NCI-H128 (cell line): Measurements from ENCODE around the gene KIFC3.
"Not testable (repeated sequence)": the region's sequence is repeated elsewhere in the genome, so short reads cannot be mapped to it uniquely, and the experiment has no call there.

ENCODE experiments used
- DNase-seq: peaks from one replicate; lab custom pipeline; 2025; ENCODE audit not compliant: unreplicated experiment; lab: John Stamatoyannopoulos, UW

The KIFC3 gene

GRCh38 chr16:57805176-57805575 lies 2.9 kb upstream of the KIFC3 start:
- DNase-seq, result no peak

- no peak for DNase-seq
These were observed 2.0 kb upstream of the KIFC3 start for GRCh38 chr16:57804111-57804837.

DNA sequence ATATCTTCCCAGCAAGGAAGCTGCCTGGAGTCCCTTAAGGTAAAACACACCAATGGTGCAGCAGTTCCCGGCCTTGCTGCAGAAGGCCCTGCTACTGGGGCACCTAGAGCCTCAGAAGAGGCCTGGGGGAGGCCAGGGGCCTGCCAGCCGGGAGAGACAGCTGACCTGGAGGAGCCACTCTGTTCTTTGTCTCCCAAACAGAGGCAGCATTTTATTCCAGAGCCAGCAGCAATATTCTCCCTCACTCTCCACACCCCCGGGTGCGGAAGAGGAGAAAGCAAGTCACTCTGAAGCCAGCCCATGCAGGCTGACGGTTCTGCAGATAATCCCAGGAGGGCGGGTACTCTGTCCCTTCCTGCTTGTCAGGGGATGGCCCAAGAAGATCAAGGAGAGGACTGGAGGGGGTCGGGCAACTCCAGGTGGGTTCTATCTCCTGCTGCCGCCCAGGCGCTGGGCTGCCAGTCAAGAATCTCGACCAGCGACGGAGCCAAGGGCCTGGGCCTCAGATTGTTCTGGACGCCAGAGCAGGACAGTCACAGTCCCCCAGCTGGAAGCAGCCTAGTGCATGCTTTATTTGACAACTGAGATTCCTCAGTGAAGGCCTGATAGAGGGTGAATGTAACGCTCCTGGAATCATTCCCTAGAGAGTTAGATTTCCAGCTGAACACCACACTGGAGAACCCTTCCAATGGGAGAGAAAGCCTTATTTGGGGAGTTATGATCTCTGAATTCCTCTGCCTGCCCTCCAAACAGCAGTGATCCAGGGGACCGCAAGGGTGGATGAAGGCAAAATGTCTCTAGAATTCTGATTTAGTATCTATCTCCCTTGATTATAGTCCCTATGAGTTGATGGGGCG lies 1.1 kb upstream of the KIFC3 start:
- no peak for DNase-seq

- no peak for DNase-seq
These were observed 416 bp downstream of the KIFC3 start for GRCh38 chr16:57801809-57802340.

- DNase-seq, result no peak
These were observed 1.0 kb downstream of the KIFC3 start for GRCh38 chr16:57801098-57801808.

DNA sequence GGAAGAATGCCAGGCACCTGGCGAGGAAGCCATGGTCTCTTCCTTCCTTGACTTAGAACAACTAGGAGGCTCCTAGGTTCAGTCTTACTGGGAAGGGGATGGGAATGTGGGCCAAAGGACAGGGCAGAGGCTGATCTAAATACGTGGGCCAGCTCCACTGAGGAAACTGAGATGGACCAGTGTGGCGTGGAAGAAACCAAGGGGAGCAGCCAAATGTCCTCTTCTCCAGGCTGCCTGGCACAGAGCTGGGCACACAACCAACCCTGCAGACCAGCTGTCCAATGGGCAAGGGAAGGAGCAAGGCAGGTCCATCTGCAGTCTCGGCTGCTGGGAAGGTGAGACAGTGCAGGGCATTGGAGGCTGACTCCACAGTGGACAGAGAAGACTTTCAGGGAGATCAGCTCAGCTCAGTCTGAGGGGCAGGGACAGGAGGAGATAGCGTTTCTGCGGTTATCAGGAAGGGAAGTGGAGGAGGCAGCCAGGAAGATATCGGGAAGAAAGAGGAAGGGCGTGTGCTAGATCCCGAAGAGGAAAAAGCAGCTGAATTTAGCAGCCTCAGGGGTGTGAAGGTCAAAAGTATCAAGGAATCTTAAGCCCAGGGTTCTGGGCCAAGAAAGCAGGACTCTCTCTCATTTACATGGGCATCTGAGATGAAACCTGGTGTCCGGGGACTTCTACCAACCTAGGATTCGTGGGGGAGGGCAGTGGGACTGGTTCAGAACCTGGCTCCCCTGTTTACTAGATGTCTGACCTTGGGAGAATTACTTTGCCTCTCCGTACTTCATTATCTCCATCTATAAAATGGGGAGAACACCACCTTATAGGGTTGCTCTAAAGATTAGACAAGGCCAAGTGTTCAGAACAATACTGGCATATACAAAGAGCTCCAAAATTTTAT lies 1.8 kb downstream of the KIFC3 start:
- DNase-seq, result no peak

DNA sequence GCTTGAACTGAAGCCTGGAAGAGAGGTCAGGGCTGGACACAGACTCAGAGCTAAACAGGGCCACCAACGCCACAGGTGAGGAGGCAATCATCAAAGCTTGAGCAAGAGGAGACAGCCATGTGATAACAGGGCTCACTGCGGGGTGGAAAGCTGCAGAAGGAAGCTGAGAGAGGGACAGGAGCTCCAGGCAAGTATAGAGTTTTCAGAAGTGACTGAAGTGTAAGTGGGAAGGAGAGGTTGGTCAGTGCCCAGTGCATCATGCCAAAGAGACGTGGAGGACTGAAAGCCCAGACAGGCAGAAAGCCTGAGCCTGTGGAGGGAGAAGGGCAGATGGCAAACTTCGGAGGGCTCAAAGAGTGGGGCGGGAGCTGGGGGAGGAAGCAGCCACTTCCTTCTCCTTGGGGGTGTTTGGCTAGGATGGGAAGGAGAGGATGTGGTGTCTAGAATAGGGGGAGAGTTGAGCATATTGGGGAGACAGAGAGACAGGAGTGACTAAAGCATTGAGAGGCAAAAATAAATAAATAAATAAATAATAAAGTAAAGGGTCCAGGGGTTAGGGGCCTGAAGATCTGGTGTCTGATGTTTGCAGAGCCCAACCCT lies 2.6 kb downstream of the KIFC3 start:
- no peak for DNase-seq

- no peak for DNase-seq
These were observed 3.2 kb downstream of the KIFC3 start for GRCh38 chr16:57798953-57799599.

DNA sequence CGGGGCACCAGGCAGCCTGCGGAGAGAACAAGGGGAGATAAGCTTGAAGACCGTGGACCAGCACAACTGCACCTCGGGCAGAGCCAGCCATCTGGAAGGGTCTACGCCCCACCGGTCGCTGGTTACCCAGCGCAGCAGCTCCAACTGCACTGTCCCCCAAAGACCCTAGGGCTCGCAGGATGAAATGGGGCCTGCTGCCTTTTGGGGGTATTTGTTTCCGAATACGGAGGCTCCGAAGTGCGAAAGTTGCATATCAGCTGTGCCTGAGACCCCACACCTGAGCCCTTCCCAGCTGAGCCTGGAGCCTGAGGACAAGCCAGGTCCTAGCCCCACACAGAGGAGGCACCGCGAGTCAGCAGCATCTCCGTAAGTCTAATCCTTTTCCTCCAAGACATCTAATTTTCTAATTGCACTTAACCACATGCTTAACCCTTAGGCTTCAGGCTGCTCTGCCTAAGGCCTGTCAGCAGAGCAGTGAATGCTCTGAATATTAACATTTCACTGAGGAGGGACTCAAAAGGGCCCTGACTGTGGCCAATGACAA lies 4.0 kb downstream of the KIFC3 start:
- no peak for DNase-seq

GRCh38 chr16:57797526-57798266 lies 4.6 kb downstream of the KIFC3 start:
- no peak for DNase-seq

GRCh38 chr16:57797216-57797525 lies 5.1 kb downstream of the KIFC3 start:
- no peak for DNase-seq

- DNase-seq, result not testable (repeated sequence)
These were observed 6.3 kb downstream of the KIFC3 start for GRCh38 chr16:57796014-57796413.

GRCh38 chr16:57795431-57795878 lies 6.8 kb downstream of the KIFC3 start:
- DNase-seq, result no peak

DNA sequence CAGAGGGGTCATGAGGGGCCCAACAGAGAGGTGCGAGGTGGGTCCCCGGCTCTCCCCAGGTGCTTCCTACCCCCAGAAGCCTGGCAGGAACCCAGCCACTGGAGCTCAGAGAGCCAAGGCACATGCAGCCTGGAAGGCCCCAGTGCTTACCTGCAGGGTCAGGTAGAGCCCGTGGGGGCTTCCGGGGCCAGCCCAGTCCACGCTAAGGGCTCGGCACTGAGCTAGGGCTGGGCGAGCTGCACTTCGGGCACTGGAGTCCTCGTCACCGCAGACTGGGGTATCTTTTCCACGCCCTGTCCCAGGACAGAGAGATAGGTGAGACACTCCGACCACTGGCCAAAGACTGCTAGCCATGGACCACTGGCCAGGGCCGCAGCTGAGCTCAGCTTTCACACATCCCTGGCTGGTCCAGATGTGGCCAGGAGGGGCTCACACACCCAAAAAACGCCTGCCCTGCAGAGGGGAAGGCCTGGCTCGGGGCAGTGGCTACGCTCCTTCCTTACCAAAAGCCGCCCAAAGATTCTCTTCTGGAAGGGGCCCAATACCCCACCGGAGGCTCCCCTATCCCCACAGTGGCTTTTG lies 7.4 kb downstream of the KIFC3 start:
- DNase-seq, result no peak

GRCh38 chr16:57791893-57792461 lies 10.3 kb downstream of the KIFC3 start:
- DNase-seq, result no peak

DNA sequence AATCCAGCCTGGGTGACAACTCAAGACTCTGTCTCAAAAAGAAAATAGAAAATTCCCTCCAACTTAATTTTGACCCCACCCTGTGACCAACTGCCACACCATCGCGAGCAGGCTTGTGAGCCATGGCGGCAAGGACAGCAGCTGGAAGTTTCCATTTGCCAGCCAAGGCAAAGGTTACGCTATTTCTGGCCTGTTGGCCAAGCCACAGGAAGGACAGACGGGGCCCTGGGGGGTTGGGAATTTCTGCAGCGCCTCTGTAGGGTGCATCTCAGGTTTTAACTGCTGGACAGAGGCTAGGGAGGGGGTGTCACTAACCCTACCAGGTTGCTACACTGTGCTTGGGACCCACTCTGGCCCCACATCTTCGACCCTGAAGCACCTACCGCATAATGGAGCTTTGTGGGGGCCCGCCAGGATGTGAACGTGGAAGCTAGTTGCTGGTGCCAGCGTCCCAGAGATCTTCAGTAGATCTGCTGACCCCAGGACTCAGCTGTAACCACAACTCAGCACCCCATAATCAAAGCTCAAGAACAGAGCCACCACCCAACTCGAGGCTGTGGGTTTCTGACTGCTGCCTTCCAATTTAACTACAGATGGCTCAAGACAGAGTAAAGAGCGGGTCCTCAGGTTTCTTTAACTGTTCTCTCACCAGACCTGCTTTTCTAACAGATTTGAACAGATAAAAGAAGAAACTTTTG lies 10.9 kb downstream of the KIFC3 start:
- no peak for DNase-seq

DNA sequence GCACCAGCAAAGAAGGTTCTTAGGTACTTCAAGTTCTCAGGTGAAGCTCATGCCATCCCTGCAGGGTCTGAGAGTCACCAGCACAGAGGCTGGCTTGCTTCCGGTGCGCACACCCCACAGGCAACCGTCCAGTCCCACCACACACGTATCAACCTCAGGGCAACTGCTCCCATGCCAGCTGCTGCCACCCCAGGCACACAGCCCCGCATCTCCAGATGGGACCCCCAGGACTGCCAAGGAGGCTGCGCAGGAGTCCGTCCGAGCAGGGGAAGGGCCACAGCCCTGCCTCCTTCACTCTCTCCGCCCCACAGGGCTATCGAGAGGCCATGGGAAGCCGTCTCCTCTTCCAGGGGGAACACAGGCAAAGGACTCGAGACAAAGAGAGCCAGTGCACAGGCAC lies 13.3 kb downstream of the KIFC3 start:
- no peak for DNase-seq
